Thoracic aorta (tissue), 2 donors: Measurements from ENCODE around the gene PRX. TPM values are rescaled to one million over a fixed set of nuclear protein-coding genes. Genes with fewer than 3 reads are reported as not detected.

Source experiments
- ATAC-seq: fragments of 150-250 bp; one replicate; pipeline ENCODE4 v1.8.0; 2017; ENCODE audit warnings: low read depth; ENCODE audit not compliant: insufficient number of reproducible peaks, low FRiP score
- DNase-seq: peaks from one replicate; pipeline ENCODE4 v3.0.0-alpha.2; 2020; ENCODE audit warnings: low spot score
- H3K27ac ChIP-seq, 2 donors: fragments of 200-600 bp; sonication (generic); 1 replicate in 1 of 2; 2 replicates in 1 of 2; pipeline ENCODE4 v1.5.1; 2016; ENCODE audit warnings: mild to moderate bottlenecking in 2 of 2, moderate library complexity in 2 of 2
- H3K27me3 ChIP-seq: fragments of 200-600 bp; sonication (generic); replicated peaks from 2 replicates; pipeline ENCODE4 v1.6.0; 2016; ENCODE audit warnings: mild to moderate bottlenecking; ENCODE audit not compliant: insufficient read depth
- H3K36me3 ChIP-seq: fragments of 200-600 bp; sonication (generic); one replicate; pipeline ENCODE4 v1.5.1; 2016
- H3K4me1 ChIP-seq, 2 donors: fragments of 200-600 bp; sonication (generic); 1 replicate in 1 of 2; 2 replicates in 1 of 2; pipeline versions ENCODE4 v1.5.1 to v1.6.0; 2016; ENCODE audit warnings: low read depth in 2 of 2, mild to moderate bottlenecking in 1 of 2; ENCODE audit not compliant: control insufficient read depth in 1 of 2
- H3K4me3 ChIP-seq: fragments of 200-600 bp; sonication (generic); 2 replicates; pipeline ENCODE4 v1.5.1; 2016; ENCODE audit warnings: mild to moderate bottlenecking
- H3K9me3 ChIP-seq: fragments of 200-600 bp; sonication (generic); 2 replicates; pipeline ENCODE4 v1.5.1; 2016
- CTCF ChIP-seq: fragments of 200-600 bp; sonication (generic); IDR thresholded peaks from one replicate; pipeline ENCODE4 v1.5.1; 2019; ENCODE audit warnings: antibody characterized with exemption
- total RNA-seq, 2 donors: library from RNA; depleted of rRNA; stranded (reverse); fragments of >200 nt; gene quantifications; one replicate each; pipeline versions ENCODE4 v1.1.0 to v1.2.3, GENCODE V29; 2016

Gene PRX
- total RNA-seq, 2 donors from 2014 or later: 3.7 to 7.3 TPM

DNA sequence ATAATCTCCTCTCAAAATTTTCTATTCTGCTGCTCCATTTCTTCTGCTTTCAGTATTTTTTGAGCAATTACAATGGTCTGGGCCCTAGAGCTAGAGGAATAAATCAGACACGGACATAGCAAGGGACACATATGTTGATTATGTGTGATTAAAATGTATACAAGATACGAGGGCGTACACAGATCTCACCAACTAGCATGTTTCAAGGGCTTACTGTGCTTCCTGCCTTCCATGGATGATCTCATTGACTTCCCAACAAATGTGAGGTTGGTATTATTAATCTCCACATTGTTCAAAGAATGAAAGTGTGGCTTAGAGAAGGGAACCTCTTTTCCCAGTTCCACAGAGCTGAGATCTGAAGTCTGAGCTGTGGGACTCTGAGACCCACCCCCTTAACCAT is 55.5 kb downstream of the PRX start:
- Histone ChIP-seq H3K4me3 (no peak overlapping the region), H3K9me3 (no peaks in the 10 kb centered on the region), H3K4me1 (no peaks in the 10 kb centered on the region), H3K27me3 (no peaks in the 10 kb centered on the region), H3K36me3 (peaks cover 3% of the 10 kb centered on the region), H3K27ac (no peak overlapping the region)
- TF ChIP-seq CTCF: no peak
- ATAC-seq: no peak
- no peak for DNase-seq

GRCh38 chr19:40356681-40357595 is 56.2 kb downstream of the PRX start:
- H3K27ac ChIP-seq: no peak overlapping the region
- no peak overlapping the region for H3K4me3 ChIP-seq
- DNase-seq (no peak), ATAC-seq (no peak)
- H3K36me3 ChIP-seq: no peaks in the 10 kb centered on the region
- no peaks in the 10 kb centered on the region for H3K27me3 ChIP-seq
- TF ChIP-seq CTCF: no peak
- H3K4me1 ChIP-seq: no peaks in the 10 kb centered on the region
- H3K9me3 ChIP-seq: no peaks in the 10 kb centered on the region

GRCh38 chr19:40355975-40356680 is 57.0 kb downstream of the PRX start:
- ATAC-seq (no peak), DNase-seq (no peak)
- no peaks in the 10 kb centered on the region for H3K36me3 ChIP-seq
- H3K4me1 ChIP-seq: no peaks in the 10 kb centered on the region
- H3K27ac ChIP-seq: no peak overlapping the region
- H3K27me3 ChIP-seq: no peaks in the 10 kb centered on the region
- H3K9me3 ChIP-seq: no peaks in the 10 kb centered on the region
- no peak for TF ChIP-seq CTCF
- H3K4me3 ChIP-seq: no peak overlapping the region

DNA sequence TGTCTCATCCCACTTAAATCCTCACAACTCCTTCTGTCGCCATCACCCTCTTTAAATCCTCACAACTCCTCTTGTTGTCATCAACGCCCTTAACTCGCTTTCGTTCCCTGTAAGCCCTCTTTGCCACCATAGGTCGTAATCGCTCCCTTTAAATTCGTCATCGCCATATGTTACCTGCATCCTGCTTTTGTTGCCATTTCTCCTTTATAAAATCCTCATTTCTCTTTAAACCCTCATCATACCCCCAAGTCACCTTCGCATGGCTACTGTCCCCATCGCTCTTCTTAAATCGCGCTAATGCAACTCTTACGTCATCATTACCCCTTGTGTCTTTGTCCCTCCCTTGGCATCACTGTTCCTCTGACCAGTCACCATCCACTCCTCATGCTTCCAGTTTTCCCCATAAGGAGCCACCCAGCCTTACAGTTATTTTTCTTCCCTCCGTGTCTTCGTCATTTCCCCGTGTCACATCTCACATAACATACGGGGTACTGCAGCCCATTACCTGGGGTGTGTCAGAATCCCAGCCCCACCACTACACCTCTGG is 64.1 kb downstream of the PRX start:
- no peak for DNase-seq
- no peak for TF ChIP-seq CTCF

More for the DNA sequence above, 64.1 kb downstream of the PRX start:
- Histone ChIP-seq H3K4me3 (peak overlapping the region; percentile 89), H3K9me3 (no peaks in the 10 kb centered on the region), H3K4me1 (peaks cover 12 to 26% of the 10 kb centered on the region in 2 donors), H3K27me3 (no peaks in the 10 kb centered on the region), H3K36me3 (no peaks in the 10 kb centered on the region), H3K27ac (peak overlapping the region; percentile 38 to 67)
- peak; percentile 23 for ATAC-seq
